Raji (cell line): ENCODE data around the gene DYNC1I2.

ENCODE experiments used
- POLR2A ChIP-seq: IDR thresholded peaks from 2 replicates; pipeline ENCODE4 v1.6.1; 2011; ENCODE audit warnings: low read depth, low read length, control low read depth; ENCODE audit not compliant: insufficient read depth

Gene DYNC1I2

DNA sequence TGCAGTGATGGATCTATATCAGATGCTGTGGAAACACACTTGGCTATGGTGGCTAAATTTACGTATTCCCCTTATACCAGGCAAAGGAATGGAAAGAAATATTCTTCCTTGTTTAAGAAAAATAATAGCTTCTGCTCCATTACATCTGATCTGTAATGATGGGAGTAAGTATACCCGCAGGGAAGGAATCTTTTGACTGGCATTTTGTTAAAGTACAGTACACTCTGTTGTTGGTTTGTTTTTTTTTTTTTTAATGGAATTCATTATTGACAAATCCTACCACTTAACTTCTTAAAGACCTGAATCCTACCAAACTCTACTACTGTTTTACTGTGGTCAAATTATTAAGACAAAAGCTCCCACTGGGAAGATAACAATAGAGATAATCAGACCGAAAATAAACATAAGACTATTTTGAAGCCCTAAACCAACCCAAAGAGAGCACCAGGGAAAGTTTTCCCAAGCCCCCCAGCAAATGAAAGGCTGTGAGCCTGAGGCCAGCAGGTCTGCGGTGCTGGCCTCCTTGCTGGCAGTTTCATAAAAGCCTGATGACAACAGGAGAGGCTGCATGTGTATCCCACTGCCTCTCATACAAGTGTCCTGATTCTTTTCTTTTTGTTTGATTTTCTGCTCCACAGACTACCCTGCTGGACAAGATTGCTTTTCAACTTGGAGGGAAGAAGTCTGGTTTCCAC is 105.8 kb downstream of the DYNC1I2 start:
- TF ChIP-seq POLR2A: no peak

GRCh38 chr2:171793691-171794678 is 106.7 kb downstream of the DYNC1I2 start:
- no peak for TF ChIP-seq POLR2A

- no peak for TF ChIP-seq POLR2A
Measured at GRCh38 chr2:171794918-171795317, 107.6 kb downstream of the DYNC1I2 start.
